ENCODE data around the gene MLLT1.

Gene MLLT1

DNA sequence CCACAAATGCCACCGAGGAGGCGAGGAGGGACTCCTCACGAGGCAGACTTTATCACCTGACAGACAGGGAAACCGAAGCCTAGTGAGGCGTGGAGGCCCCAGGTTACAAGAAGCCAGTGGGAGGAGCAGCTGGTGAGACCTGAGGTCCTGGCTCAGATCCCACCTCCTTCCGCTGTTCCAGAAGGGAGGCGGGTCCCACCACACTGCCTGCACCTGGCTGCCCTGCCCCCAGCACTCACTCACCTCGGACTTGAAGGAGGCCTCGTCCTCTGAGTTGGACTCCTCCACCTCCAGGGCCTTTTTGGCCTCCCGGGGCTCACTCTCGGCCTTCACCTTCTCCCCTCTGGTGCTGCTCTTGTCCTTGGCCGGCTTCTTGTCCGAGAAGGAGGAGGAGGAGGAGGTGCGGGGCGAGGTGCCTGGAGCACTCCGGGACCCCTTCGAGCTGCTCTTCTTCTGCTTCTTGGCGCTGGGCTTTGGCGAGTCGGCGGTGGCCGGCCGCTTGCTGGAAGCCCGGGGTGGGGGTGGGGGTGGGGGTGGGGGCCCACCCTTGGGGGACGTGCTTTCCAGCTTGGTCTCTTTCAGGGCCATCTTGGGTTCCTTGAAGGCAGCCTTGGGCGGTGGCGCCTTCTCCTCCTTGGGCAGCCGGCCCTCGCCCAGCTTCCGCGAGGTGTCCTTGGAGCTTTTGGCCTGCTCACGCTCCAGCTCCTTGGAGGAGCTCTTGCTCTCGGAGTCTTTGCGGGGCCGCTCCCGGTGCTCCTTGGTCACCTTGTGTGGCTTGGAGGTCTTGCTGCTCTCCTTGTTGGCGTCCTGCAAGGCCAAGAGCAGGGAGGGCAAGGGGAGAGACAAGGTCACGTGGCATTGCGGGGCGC is 57.7 kb downstream of the MLLT1 start:
- DNase-seq (ENCODE audit: low read depth in 2 of 2), result no peak

- no peak for DNase-seq (ENCODE audit: low read depth in 2 of 2)
Measured at GRCh38 chr19:6221220-6221877, 58.4 kb downstream of the MLLT1 start.

DNA sequence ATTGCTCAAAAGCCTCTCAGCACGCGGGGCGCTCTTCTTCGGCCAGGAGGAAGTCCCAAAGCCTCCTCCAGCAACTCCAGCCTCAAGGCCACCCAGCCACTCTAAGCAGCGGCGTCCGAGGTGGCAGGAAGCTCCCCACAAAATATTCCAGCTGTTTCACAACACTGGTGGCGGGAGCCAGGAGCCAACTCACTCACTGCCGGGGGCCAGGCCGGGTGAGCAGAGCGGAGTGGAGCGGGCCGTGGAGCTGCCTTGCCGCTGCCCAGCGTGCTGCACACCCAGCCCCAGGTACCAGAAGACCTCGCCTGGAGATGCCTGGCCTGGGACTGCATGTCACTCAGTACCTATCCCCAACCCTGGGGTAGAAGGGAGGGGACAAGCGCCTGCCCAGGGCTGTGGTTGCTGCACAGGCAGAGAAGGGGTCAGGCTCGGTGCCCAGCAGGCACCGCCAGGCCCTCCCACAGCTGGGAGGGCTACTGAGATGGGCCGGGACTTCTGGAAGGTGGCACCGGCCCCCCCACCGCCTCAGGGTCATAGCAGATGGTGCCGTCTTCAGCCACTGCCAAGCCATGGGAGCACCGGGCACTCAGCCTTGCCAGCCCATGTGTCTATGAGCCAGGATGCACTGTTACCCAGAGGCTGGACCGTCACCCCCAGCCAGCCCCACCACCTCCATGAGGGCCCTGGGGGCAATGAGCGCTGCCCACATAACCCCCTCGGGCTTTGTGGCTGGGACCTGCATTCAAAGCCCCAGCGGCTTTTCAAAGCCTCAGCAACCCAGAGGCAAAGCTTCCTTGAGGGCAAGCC is 59.2 kb downstream of the MLLT1 start:
- no peak for DNase-seq (ENCODE audit: low read depth in 2 of 2)

GRCh38 chr19:6219586-6220290 is 60.0 kb downstream of the MLLT1 start:
- no peak for DNase-seq (ENCODE audit: low read depth in 2 of 2)

DNA sequence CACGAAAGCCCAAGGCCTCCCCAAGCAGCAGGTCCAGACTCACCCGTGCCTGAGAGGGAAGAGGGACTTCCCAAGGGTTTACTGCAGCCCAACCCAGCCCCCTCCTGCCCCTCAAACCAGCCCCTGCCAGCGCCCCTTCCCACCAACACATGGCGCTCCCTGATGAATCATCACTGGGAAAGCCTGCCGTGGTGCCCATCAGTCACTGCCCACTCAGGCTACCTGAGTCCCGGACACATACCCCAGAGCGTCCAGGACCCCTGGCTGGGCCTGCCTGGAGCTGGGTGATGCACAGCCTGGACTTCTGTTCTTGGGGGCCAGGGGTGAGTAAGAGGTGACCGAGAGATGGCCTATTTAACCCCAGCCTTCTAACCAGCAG is 60.6 kb downstream of the MLLT1 start:
- DNase-seq (ENCODE audit: low read depth in 2 of 2), result no peak

DNA sequence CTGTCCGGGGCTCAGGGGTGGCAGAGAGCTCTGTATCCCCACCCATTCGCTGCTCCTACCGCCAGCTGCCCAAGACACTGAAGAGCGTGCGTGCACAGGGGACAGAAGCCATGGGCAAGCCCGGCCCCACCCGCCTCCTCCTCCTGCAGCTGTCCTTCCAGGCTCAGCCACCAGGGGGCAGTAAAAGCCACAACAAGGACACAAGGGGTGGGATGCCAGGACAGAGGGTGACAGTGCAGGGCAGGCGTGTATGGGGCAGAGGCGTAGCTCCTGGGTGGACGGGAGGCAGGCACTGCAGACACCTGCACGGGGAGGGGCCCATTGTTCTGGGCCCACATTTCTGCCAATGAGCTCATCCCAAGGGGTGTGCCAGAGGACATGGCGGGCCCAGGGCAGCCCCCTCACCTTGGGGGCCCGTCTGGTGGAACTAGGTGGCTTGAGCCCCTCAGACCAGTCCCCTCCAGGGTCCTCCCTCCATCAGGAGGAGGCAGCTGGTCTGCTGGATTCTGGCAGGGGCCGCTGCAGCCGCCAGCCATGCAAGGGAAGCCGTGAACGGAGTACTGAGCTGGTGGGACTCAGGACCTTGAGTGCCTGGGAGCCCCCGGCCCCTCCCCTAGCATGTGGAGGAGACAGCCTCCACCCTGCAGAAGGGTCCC is 61.2 kb downstream of the MLLT1 start:
- DNase-seq (ENCODE audit: low read depth in 2 of 2), result peak; percentile 58 to 73

- DNase-seq (ENCODE audit: low read depth in 2 of 2), result no peak
Measured at GRCh38 chr19:6217752-6218334, 61.9 kb downstream of the MLLT1 start.

DNA sequence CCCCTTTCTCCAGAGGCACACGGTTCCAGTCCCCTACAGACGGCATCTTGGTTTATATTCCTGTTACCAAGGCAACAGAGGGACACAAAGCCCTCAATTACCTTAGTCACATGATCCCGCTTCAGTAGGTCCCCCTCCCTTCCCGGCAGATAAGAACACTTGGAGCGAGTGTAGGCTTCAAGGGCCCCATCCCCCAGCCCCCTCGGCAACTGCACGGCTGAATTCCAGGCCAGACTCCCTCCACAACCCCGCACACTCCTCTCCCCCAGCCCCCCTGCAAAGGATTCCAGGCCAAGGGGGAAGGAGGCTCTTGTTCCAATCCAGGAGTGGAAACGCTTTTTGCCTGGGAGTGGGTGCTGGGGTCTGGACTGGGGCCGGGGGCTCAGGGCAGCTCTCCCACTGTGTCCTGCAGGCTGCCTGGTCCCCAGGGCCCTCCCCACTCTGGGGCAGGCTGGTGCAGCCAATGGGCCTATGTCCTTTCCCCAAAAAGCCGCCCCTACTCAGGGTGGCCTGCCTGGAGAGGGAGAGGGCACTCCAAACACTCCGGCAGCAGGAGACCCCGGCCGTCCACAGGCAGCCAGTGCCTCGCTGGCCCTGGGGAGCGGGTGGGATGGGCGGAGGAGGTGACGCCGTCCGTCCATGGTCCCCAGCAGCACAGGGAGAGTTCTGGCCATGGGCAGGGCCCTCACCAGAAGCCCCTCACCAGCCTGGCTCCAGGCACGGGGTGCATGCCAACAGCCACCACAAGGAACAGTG is 62.6 kb downstream of the MLLT1 start:
- DNase-seq (ENCODE audit: low read depth in 2 of 2), result no peak

GRCh38 chr19:6216236-6216995 is 63.4 kb downstream of the MLLT1 start:
- DNase-seq (ENCODE audit: low read depth in 2 of 2), result no peak

GRCh38 chr19:6215701-6216235 is 64.0 kb downstream of the MLLT1 start:
- DNase-seq (ENCODE audit: low read depth in 2 of 2), result no peak

- no peak for DNase-seq (ENCODE audit: low read depth in 2 of 2)
Measured at GRCh38 chr19:6214881-6215541, 64.8 kb downstream of the MLLT1 start.

- DNase-seq (ENCODE audit: low read depth in 2 of 2), result no peak
Measured at GRCh38 chr19:6213696-6214641, 65.8 kb downstream of the MLLT1 start.

DNA sequence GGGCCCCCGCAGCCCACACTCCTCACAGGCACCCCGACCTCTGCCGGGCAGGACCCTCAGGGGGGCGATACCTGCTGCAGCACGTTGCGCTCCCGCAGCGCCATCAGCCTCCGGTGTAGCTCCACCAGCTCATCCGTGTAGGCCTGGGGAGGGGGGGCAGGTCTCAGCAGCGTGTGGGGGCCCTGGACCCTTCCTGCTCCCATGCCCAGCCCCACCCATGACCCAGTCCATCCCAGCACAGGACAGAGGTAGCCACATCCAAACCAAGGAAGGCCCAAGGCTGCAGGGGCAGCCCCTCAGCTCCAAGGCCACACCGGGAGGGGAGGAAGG is 66.5 kb downstream of the MLLT1 start:
- no peak for DNase-seq (ENCODE audit: low read depth in 2 of 2)

- DNase-seq (ENCODE audit: low read depth in 2 of 2), result no peak
Measured at GRCh38 chr19:6212403-6213265, 67.1 kb downstream of the MLLT1 start.

DNA sequence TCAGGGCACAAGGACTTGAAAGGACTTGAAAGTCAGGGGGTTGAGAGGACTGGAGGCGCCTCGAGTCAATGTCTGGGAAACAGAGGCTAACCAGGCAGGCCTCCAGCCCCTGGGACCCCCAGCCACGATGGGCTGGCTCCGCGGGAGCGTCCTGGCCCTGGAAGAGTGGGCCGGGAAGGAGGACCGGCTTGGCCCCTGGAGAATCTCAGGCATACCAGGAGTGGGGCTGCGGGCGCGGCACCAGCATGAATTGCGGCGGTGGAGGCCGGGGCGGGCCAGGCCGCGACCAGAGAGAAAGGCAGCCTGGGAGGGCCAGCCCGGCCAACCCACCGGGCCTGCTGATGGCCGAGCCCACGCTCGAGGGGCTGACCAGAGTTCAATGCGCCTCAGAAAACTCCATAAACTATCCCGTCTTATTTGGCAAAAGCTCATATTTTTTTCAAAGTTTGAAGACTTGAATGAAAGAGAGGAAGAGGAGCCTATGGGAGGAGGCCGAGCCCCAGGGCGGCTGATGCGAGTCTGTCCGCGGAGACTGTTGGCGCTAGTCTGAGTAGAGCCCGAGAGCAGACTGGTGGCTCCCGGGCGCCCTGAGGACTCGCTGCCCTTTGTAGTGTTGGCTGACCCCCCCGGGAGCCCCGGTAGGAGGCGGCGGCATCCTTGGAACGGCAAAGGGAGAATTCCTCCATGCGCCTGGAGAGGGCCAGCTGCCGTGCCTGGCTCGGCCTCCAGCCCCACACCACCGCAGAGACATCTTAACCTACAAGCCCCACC is 68.0 kb downstream of the MLLT1 start:
- DNase-seq (ENCODE audit: low read depth in 2 of 2), result no peak

Data from stimulated activated CD8-positive, alpha-beta memory T cell treated with anti-CD3 and anti-CD28 coated beads, Interleukin-7, amount 100 ng/mL, for 1 hour (primary cell).